B cell (primary cell): ENCODE measurements around the gene ADI1. TPM values are rescaled to one million over a fixed set of nuclear protein-coding genes. Genes with fewer than 3 reads are reported as not detected.

ENCODE experiments used
- ATAC-seq: fragments of 200-7000 bp; cut with Tn5 transposase; one replicate; pipeline ENCODE4 v1.10.0; 2021; ENCODE audit warnings: low read depth, mild to moderate bottlenecking, moderate number of reproducible peaks, moderate library complexity
- CTCF ChIA-PET: fragments of 350-600 bp; sonication (Branson Sonifier 250); formaldehyde crosslinking; loops from one replicate; lab custom pipeline; 2021; ENCODE audit warnings: antibody characterized with exemption, inconsistent platforms; lab: Charles Lee
- POLR2A ChIA-PET: fragments of 350-600 bp; sonication (Branson Sonifier 250); formaldehyde crosslinking; loops from one replicate; lab custom pipeline; 2021; ENCODE audit warnings: antibody characterized with exemption; lab: Charles Lee
- DNase-seq: peaks from one replicate; pipeline ENCODE4 v3.0.0; 2013
- H2AFZ ChIP-seq: 2 replicates; pipeline ENCODE4 v1.6.1; 2012; ENCODE audit warnings: mild to moderate bottlenecking, low read depth, low read length; ENCODE audit not compliant: insufficient read depth, poor library complexity, severe bottlenecking
- H3K27ac ChIP-seq, 2 donors: 1 replicate in 1 of 2; 2 replicates in 1 of 2; pipeline ENCODE4 v1.5.1; 2012 to 2013; ENCODE audit warnings: low read length in 2 of 2, mild to moderate bottlenecking in 2 of 2, moderate library complexity in 1 of 2
- H3K27me3 ChIP-seq, 4 experiments: fragments of 200-600 bp in 1 of 4; sonication (generic) in 1 of 4; replicated peaks in 1 of 4; 1 replicate in 2 of 4; 2 replicates in 2 of 4; pipeline versions ENCODE4 v1.6.1 to v1.7.0; 2013 to 2016; ENCODE audit warnings: low read length in 3 of 4, mild to moderate bottlenecking in 2 of 4, mixed read lengths in 1 of 4, moderate library complexity in 1 of 4; ENCODE audit not compliant: insufficient read depth in 4 of 4, control insufficient read depth in 3 of 4; ENCODE audit errors: control extremely low read depth in 1 of 4
- H3K36me3 ChIP-seq, 2 experiments: replicated peaks in 1 of 2; 1 replicate in 1 of 2; 2 replicates in 1 of 2; pipeline versions ENCODE4 v1.6.1 to v1.7.1; 2013; ENCODE audit warnings: low read length in 1 of 2; ENCODE audit not compliant: insufficient read depth in 2 of 2, control insufficient read depth in 1 of 2; ENCODE audit errors: control extremely low read depth in 1 of 2, extremely low read depth in 1 of 2
- H3K4me1 ChIP-seq, 2 donors: fragments of 200-600 bp in 1 of 2; sonication (generic) in 1 of 2; 1 replicate in 1 of 2; 2 replicates in 1 of 2; pipeline versions ENCODE4 v1.5.1 to v1.6.1; 2013 to 2017; ENCODE audit warnings: low read length in 2 of 2; ENCODE audit not compliant: control insufficient read depth in 2 of 2, insufficient read depth in 2 of 2
- H3K4me2 ChIP-seq: replicated peaks from 2 replicates; pipeline ENCODE3; 2012; ENCODE audit warnings: mild to moderate bottlenecking, low read depth, low read length; ENCODE audit not compliant: poor library complexity, severe bottlenecking
- H3K4me3 ChIP-seq, 5 experiments: fragments of 200-600 bp in 1 of 5; sonication (generic) in 1 of 5; 1 replicate in 3 of 5; 2 replicates in 2 of 5; pipeline versions ENCODE4 v1.5.1 to v1.7.0; 2011 to 2016; ENCODE audit warnings: low read length in 4 of 5, mild to moderate bottlenecking in 4 of 5, low read depth in 2 of 5, control low read depth in 1 of 5, moderate library complexity in 1 of 5; ENCODE audit not compliant: insufficient read depth in 1 of 5; ENCODE audit errors: control extremely low read depth in 1 of 5, extremely low read depth in 1 of 5
- H3K79me2 ChIP-seq: fragments of 200-600 bp; sonication (generic); one replicate; pipeline ENCODE4 v1.6.0; 2016; ENCODE audit warnings: low read length; ENCODE audit not compliant: control insufficient read depth, insufficient read depth
- H3K9ac ChIP-seq: fragments of 200-600 bp; sonication (generic); 2 replicates; pipeline ENCODE4 v1.6.1; 2017; ENCODE audit warnings: mild to moderate bottlenecking, low read length, moderate library complexity
- H3K9me3 ChIP-seq, 3 donors: one replicate each; pipeline versions ENCODE4 v1.6.1 to v1.7.1; 2013; ENCODE audit warnings: low read length in 2 of 3; ENCODE audit not compliant: control insufficient read depth in 2 of 3, insufficient read depth in 1 of 3; ENCODE audit errors: control extremely low read depth in 1 of 3
- H4K20me1 ChIP-seq: 2 replicates; pipeline ENCODE4 v1.6.0; 2012; ENCODE audit warnings: mild to moderate bottlenecking, low read length; ENCODE audit not compliant: insufficient read depth, control insufficient read depth, poor library complexity, severe bottlenecking
- H3K27ac Mint-ChIP-seq: one replicate; pipeline ENCODE4 v1.8.0; 2021; ENCODE audit warnings: mixed read lengths
- H3K27me3 Mint-ChIP-seq: one replicate; pipeline ENCODE4 v1.8.0; 2021; ENCODE audit warnings: mixed read lengths
- H3K4me1 Mint-ChIP-seq: one replicate; pipeline ENCODE4 v1.8.0; 2021; ENCODE audit warnings: mixed read lengths
- H3K4me3 Mint-ChIP-seq: one replicate; pipeline ENCODE4 v1.8.0; 2021; ENCODE audit warnings: mixed read lengths
- H3K9me3 Mint-ChIP-seq: one replicate; pipeline ENCODE4 v1.8.0; 2022; ENCODE audit warnings: mixed read lengths; ENCODE audit not compliant: insufficient read depth
- EZH2 ChIP-seq: IDR thresholded peaks from 2 replicates; pipeline ENCODE4 v1.6.1; 2012; ENCODE audit warnings: borderline replicate concordance, low read depth, mild to moderate bottlenecking, moderate library complexity, low read length; ENCODE audit not compliant: insufficient read depth, poor library complexity, severe bottlenecking
- WGBS: methylation state at CpG from one replicate; pipeline ENCODE4 v1.1.5; 2013; ENCODE audit warnings: missing lambda C conversion rate; ENCODE audit not compliant: insufficient coverage; 5-methylcytosine and 5-hydroxymethylcytosine counted together
- intact Hi-C: fragments of 100-400 bp; cut with micrococcal nuclease; formaldehyde crosslinking; loops from one replicate; pipeline ENCODE4 v1.10.0; 2022
- polyA plus RNA-seq: library from polyadenylated mRNA; depleted of rRNA; stranded (reverse); fragments of >200 nt; gene quantifications from 2 replicates; pipeline ENCODE4 v1.2.3, GENCODE V29; 2012
- total RNA-seq, 2 donors: library from RNA; stranded (reverse); fragments of 120-200 nt in 1 of 2; gene quantifications; 1 replicate in 1 of 2; 2 replicates in 1 of 2; pipeline versions ENCODE4 v1.2.3 to v1.2.4, GENCODE V29; 2013 to 2022
- TF ChIP-seq, protein P1 (sequence below): fragments of 200-600 bp; IDR thresholded peaks from one replicate; pipeline ENCODE4 v1.8.0; 2022; ENCODE audit warnings: antibody characterized with exemption, mild to moderate bottlenecking

ADI1 gene
- total and polyA plus RNA-seq, 2 donors (not counting 1 experiment from before 2014, with no cell fraction given), result 15.2 to 23.1 TPM

DNA sequence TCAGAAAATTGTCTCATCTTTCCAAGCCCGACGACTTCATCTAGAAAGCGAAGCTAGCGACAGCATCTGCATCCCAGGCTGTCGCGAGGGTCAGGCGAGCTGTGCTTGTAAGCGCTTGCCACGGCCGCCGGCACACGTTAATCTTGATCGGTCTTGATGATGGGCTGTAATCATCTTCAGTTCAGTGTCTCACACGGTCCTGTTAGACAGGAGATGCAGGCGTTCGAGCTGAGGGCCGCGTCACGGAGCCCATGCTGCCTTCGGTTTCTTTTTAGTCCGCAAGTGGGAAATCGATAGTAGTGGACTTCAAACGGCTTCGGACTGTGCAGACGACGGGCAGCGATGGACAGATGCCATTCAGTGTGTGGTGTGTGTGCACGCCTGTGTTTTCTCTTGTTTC, 43.6 kb downstream of the ADI1 start:
- Mint-ChIP-seq H3K9me3 (no peaks in the 10 kb centered on the region), H3K4me1 (peaks cover 9% of the 10 kb centered on the region), H3K4me3 (no peak overlapping the region), H3K27me3 (no peaks in the 10 kb centered on the region), H3K27ac (no peak overlapping the region)
- ChIA-PET POLR2A (no interaction called here), CTCF (no interaction called here)
- ATAC-seq, result no peak
- WGBS, result 98% methylated on average over 25 of the region's 28 CpGs
- H3K4me2 ChIP-seq, result no peak overlapping the region
- H3K9ac ChIP-seq, result no peak overlapping the region
- H4K20me1 ChIP-seq, result no peaks in the 10 kb centered on the region
- no peak overlapping the region for H3K27ac ChIP-seq
- H3K27me3 ChIP-seq, result no peaks in the 10 kb centered on the region
- no peak overlapping the region for H2AFZ ChIP-seq
- no peak overlapping the region for H3K4me3 ChIP-seq
- H3K36me3 ChIP-seq, result peaks cover 0 to 62% of the 10 kb centered on the region in 2 experiments
- H3K79me2 ChIP-seq, result no peaks in the 10 kb centered on the region
- intact Hi-C loops, result no loop called here
- H3K9me3 ChIP-seq, result peaks cover 0 to 7% (median 0%) of the 10 kb centered on the region in 3 donors
- TF ChIP-seq EZH2, result no peak
- TF ChIP-seq, protein P1, sequence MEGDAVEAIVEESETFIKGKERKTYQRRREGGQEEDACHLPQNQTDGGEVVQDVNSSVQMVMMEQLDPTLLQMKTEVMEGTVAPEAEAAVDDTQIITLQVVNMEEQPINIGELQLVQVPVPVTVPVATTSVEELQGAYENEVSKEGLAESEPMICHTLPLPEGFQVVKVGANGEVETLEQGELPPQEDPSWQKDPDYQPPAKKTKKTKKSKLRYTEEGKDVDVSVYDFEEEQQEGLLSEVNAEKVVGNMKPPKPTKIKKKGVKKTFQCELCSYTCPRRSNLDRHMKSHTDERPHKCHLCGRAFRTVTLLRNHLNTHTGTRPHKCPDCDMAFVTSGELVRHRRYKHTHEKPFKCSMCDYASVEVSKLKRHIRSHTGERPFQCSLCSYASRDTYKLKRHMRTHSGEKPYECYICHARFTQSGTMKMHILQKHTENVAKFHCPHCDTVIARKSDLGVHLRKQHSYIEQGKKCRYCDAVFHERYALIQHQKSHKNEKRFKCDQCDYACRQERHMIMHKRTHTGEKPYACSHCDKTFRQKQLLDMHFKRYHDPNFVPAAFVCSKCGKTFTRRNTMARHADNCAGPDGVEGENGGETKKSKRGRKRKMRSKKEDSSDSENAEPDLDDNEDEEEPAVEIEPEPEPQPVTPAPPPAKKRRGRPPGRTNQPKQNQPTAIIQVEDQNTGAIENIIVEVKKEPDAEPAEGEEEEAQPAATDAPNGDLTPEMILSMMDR, result no peak
- H3K4me1 ChIP-seq, result peaks cover 7 to 9% of the 10 kb centered on the region in 2 donors
- no peak for DNase-seq

DNA sequence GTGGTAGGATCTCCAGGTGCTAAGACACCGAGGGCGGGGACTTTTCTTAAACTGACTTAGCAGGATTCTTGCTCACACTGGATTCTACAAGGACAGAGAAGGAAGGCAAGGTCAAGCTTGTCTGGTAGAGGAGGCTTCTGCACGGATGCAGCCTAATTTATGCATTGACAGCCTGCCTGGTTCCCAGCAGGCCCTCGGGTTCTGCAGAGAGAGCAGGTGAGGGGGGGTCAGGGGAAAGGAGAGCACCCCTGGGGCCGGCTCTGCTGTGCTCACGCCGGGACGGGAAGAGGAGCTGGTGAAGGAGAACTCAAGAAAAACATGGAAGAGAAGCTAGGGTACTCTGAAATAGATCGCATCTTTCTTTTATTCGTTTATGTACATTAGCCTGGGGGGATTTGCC, 46.4 kb downstream of the ADI1 start:
- H3K27ac ChIP-seq, result no peak overlapping the region
- no peak overlapping the region for H2AFZ ChIP-seq
- no peak overlapping the region for H3K4me2 ChIP-seq
- ChIA-PET CTCF (interaction anchor here (0.9 to 2.4 kb wide), 2 partner anchors 9 to 11 kb away, joined by 3 to 11 read pairs; no protein-coding TSS in a partner anchor), POLR2A (no interaction called here)
- H3K27me3 ChIP-seq, result no peaks in the 10 kb centered on the region
- H3K4me1 ChIP-seq, result no peaks in the 10 kb centered on the region
- intact Hi-C loops, result no loop called here
- Mint-ChIP-seq H3K9me3 (no peaks in the 10 kb centered on the region), H3K4me3 (no peak overlapping the region), H3K27me3 (no peaks in the 10 kb centered on the region), H3K27ac (no peak overlapping the region), H3K4me1 (no peaks in the 10 kb centered on the region)
- H4K20me1 ChIP-seq, result no peaks in the 10 kb centered on the region
- peaks cover 0 to 72% of the 10 kb centered on the region in 2 experiments for H3K36me3 ChIP-seq
- ATAC-seq (no peak), DNase-seq (no peak)
- H3K9ac ChIP-seq, result no peak overlapping the region
- 91% methylated on average over 5 of the region's 10 CpGs for WGBS
- no peak for TF ChIP-seq EZH2
- TF ChIP-seq, protein P1, result no peak
- no peaks in the 10 kb centered on the region for H3K9me3 ChIP-seq
- H3K79me2 ChIP-seq, result no peaks in the 10 kb centered on the region
- H3K4me3 ChIP-seq, result no peak overlapping the region
